GM18909 (cell line): ENCODE data around the gene DZIP1L.

Source experiments
- ATAC-seq: cut with Tn5 transposase; IDR thresholded peaks from one replicate; pipeline ENCODE4 v1.9.1; 2021; ENCODE audit warnings: mild to moderate bottlenecking; ENCODE audit not compliant: unreplicated experiment, poor library complexity

DZIP1L gene

GRCh38 chr3:138070006-138070405 is 45.4 kb downstream of the DZIP1L start:
- no peak for ATAC-seq

GRCh38 chr3:138068579-138069174 is 46.7 kb downstream of the DZIP1L start:
- ATAC-seq = peak; percentile 71

GRCh38 chr3:138068046-138068445 is 47.4 kb downstream of the DZIP1L start:
- ATAC-seq = no peak

GRCh38 chr3:138066972-138067371 is 48.4 kb downstream of the DZIP1L start:
- ATAC-seq = no peak

- ATAC-seq = peak; percentile 85
These were observed 49.0 kb downstream of the DZIP1L start for GRCh38 chr3:138066383-138066782.

- peak; percentile 19 for ATAC-seq
These were observed 49.5 kb downstream of the DZIP1L start for GRCh38 chr3:138065949-138066348.

GRCh38 chr3:138063416-138063815 is 52.0 kb downstream of the DZIP1L start:
- no peak for ATAC-seq

GRCh38 chr3:138062626-138063025 is 52.8 kb downstream of the DZIP1L start:
- no peak for ATAC-seq

GRCh38 chr3:138062037-138062436 is 53.4 kb downstream of the DZIP1L start:
- no peak for ATAC-seq

- no peak for ATAC-seq
These were observed 54.6 kb downstream of the DZIP1L start for GRCh38 chr3:138060792-138061191.

GRCh38 chr3:138059261-138059660 is 56.1 kb downstream of the DZIP1L start:
- ATAC-seq = no peak

GRCh38 chr3:138057384-138057783 is 58.0 kb downstream of the DZIP1L start:
- no peak for ATAC-seq

GRCh38 chr3:138054057-138054456 is 61.4 kb downstream of the DZIP1L start:
- ATAC-seq = no peak

GRCh38 chr3:138051947-138052802 is 63.2 kb downstream of the DZIP1L start:
- ATAC-seq = peak; percentile 80

GRCh38 chr3:138049157-138049919 is 66.1 kb downstream of the DZIP1L start:
- ATAC-seq = no peak

- no peak for ATAC-seq
These were observed 67.7 kb downstream of the DZIP1L start for GRCh38 chr3:138047596-138048158.

- ATAC-seq = no peak
These were observed 68.5 kb downstream of the DZIP1L start for GRCh38 chr3:138046955-138047354.

GRCh38 chr3:138046085-138046484 is 69.3 kb downstream of the DZIP1L start:
- no peak for ATAC-seq

- ATAC-seq = no peak
These were observed 72.0 kb downstream of the DZIP1L start for GRCh38 chr3:138043266-138044029.

GRCh38 chr3:138042043-138042442 is 73.4 kb downstream of the DZIP1L start:
- no peak for ATAC-seq
